Body of pancreas (tissue), 4 donors: ENCODE results near the gene GJA3.

Experiments used
- POLR2A ChIP-seq, 3 donors: fragments of 450-650 bp; IDR thresholded peaks; one replicate each; pipeline ENCODE4 v1.6.1; 2016; ENCODE audit warnings: antibody characterized with exemption in 3 of 3, mild to moderate bottlenecking in 2 of 3
- TF ChIP-seq, protein P1 (sequence below), 7 experiments: fragments of 450-650 bp in 4 of 7; fragments of 200-600 bp in 3 of 7; sonication (generic) in 3 of 7; IDR thresholded peaks; one replicate each; pipeline ENCODE4 v1.5.1; 2016 to 2019; ENCODE audit warnings: antibody characterized with exemption in 7 of 7

DNA sequence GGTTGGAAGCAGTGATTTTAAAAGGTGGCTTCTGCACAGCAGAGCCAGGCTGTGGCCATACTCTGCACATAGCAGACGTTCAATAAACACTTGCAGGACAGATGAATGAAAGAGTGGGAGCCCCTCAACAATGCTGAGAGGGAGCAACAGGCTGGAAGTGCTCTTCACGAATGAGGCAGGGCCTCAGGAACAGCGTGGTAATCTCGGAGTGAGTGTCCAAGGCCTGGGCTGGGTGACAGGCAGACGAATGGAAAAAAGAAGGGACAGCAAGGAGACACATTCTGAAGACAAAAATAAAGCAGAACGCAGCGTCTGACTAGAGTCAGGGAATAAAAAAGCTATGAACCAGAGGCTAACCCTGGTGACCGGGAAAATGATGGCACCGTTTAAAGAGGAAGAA, 11.1 kb downstream of the GJA3 start:
- TF ChIP-seq, protein P1, sequence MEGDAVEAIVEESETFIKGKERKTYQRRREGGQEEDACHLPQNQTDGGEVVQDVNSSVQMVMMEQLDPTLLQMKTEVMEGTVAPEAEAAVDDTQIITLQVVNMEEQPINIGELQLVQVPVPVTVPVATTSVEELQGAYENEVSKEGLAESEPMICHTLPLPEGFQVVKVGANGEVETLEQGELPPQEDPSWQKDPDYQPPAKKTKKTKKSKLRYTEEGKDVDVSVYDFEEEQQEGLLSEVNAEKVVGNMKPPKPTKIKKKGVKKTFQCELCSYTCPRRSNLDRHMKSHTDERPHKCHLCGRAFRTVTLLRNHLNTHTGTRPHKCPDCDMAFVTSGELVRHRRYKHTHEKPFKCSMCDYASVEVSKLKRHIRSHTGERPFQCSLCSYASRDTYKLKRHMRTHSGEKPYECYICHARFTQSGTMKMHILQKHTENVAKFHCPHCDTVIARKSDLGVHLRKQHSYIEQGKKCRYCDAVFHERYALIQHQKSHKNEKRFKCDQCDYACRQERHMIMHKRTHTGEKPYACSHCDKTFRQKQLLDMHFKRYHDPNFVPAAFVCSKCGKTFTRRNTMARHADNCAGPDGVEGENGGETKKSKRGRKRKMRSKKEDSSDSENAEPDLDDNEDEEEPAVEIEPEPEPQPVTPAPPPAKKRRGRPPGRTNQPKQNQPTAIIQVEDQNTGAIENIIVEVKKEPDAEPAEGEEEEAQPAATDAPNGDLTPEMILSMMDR (IDR thresholded peaks at IDR 0.05) = no peak
- TF ChIP-seq POLR2A (IDR thresholded peaks at IDR 0.05) = no peak
